ENCODE data around the gene ZKSCAN8.

DNA sequence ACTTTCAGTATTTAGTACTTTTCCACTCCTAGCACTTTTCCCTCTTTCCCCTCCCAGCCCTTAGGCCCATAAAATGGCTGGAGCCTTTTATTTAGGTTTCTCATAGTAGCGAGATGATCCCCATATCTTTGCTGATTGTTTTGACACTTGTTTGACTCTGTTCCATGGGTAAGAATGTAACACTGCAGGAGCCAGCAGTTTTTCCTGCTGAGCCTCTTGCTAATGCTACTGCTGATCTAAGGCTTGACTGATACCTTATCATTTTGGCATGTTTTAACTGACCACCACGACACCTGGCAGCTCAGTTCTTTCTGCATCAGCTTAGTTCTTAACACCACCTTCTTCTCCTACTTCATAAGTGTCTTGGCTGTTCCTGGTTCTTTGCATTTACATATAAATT, 29.6 kb downstream of the ZKSCAN8 start:
- TF ChIP-seq, protein P1, sequence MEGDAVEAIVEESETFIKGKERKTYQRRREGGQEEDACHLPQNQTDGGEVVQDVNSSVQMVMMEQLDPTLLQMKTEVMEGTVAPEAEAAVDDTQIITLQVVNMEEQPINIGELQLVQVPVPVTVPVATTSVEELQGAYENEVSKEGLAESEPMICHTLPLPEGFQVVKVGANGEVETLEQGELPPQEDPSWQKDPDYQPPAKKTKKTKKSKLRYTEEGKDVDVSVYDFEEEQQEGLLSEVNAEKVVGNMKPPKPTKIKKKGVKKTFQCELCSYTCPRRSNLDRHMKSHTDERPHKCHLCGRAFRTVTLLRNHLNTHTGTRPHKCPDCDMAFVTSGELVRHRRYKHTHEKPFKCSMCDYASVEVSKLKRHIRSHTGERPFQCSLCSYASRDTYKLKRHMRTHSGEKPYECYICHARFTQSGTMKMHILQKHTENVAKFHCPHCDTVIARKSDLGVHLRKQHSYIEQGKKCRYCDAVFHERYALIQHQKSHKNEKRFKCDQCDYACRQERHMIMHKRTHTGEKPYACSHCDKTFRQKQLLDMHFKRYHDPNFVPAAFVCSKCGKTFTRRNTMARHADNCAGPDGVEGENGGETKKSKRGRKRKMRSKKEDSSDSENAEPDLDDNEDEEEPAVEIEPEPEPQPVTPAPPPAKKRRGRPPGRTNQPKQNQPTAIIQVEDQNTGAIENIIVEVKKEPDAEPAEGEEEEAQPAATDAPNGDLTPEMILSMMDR (IDR thresholded peaks at IDR 0.05 in 8 of 11, conservative IDR thresholded peaks at IDR 0.05 in 3 of 11), result no peak
- no peak for TF ChIP-seq POLR2A (IDR thresholded peaks at IDR 0.05)

All from spleen (tissue), 7 donors.